WTC11 (cell line): ENCODE measurements around the gene TPX2. TPM values are rescaled to one million over a fixed set of nuclear protein-coding genes. Genes with fewer than 3 reads are reported as not detected.

Source experiments
- ATAC-seq: fragments of 200-7000 bp; cut with Tn5 transposase; 2 replicates; pipeline ENCODE4 v1.10.0; 2021; ENCODE audit warnings: mild to moderate bottlenecking, moderate library complexity
- CTCF ChIA-PET: fragments of 300-600 bp; sonication (Branson Sonifier 250); formaldehyde crosslinking; loops from one replicate; lab custom pipeline; 2021; ENCODE audit warnings: antibody characterized with exemption; lab: Charles Lee
- POLR2A ChIA-PET: fragments of 350-600 bp; sonication (Branson Sonifier 250); formaldehyde crosslinking; loops from one replicate; lab custom pipeline; 2021; ENCODE audit warnings: antibody characterized with exemption; lab: Charles Lee
- DNase-seq: peaks from one replicate; pipeline ENCODE4 v3.0.0; 2021; ENCODE audit warnings: low spot score
- H3K27ac Mint-ChIP-seq: 2 replicates; pipeline ENCODE4 v1.8.0; 2021; ENCODE audit warnings: mixed read lengths
- H3K27me3 Mint-ChIP-seq: 2 replicates; pipeline ENCODE4 v1.8.0; 2021; ENCODE audit warnings: low read depth, mild to moderate bottlenecking, moderate library complexity, mixed read lengths
- H3K36me3 Mint-ChIP-seq: 2 replicates; pipeline ENCODE4 v1.8.0; 2021; ENCODE audit warnings: mixed read lengths
- H3K4me1 Mint-ChIP-seq: 2 replicates; pipeline ENCODE4 v1.8.0; 2022; ENCODE audit warnings: mixed read lengths
- H3K4me3 Mint-ChIP-seq: 2 replicates; pipeline ENCODE4 v1.8.0; 2021; ENCODE audit warnings: mild to moderate bottlenecking, moderate library complexity, mixed read lengths
- H3K9me3 Mint-ChIP-seq: 2 replicates; pipeline ENCODE4 v1.8.0; 2021; ENCODE audit warnings: mixed read lengths
- E2F4 ChIP-seq: sonication (generic); formaldehyde crosslinking; IDR thresholded peaks from 2 replicates; pipeline ENCODE4 v1.8.1; 2022; ENCODE audit warnings: low read depth, mild to moderate bottlenecking, moderate library complexity, missing genetic modification reagents, borderline replicate concordance
- ELF4 ChIP-seq: sonication (generic); formaldehyde crosslinking; IDR thresholded peaks from 2 replicates; pipeline ENCODE4 v1.8.1; 2022; ENCODE audit warnings: low read depth, mild to moderate bottlenecking, moderate library complexity, missing genetic modification reagents
- EMX1 ChIP-seq: fragments of 250-450 bp; sonication (Bioruptor Pico); IDR thresholded peaks from 2 replicates; pipeline ENCODE4 v1.8.0; 2021; ENCODE audit warnings: mild to moderate bottlenecking
- ETV6 ChIP-seq: sonication (generic); formaldehyde crosslinking; IDR thresholded peaks from 2 replicates; pipeline ENCODE4 v1.8.1; 2022; ENCODE audit warnings: mild to moderate bottlenecking, missing genetic modification reagents
- FOXJ3 ChIP-seq: sonication (generic); formaldehyde crosslinking; IDR thresholded peaks from 2 replicates; pipeline ENCODE4 v1.9.0; 2021; ENCODE audit warnings: missing genetic modification reagents, mild to moderate bottlenecking, borderline replicate concordance
- GABPB1 ChIP-seq: sonication (generic); formaldehyde crosslinking; IDR thresholded peaks from 2 replicates; pipeline ENCODE4 v1.8.1; 2023; ENCODE audit warnings: mild to moderate bottlenecking, missing genetic modification reagents
- HMGA2 ChIP-seq: fragments of 250-450 bp; sonication (Bioruptor Pico); IDR thresholded peaks from 2 replicates; pipeline ENCODE4 v1.4.0; 2021; ENCODE audit warnings: mild to moderate bottlenecking, moderate library complexity
- JAZF1 ChIP-seq: fragments of 250-450 bp; sonication (Bioruptor Pico); IDR thresholded peaks from 2 replicates; pipeline ENCODE4 v1.9.0; 2021; ENCODE audit warnings: moderate library complexity, mild to moderate bottlenecking, inconsistent platforms
- KAT7 ChIP-seq: sonication (generic); formaldehyde crosslinking; IDR thresholded peaks from 2 replicates; pipeline ENCODE4 v1.8.1; 2023; ENCODE audit warnings: missing genetic modification reagents, mild to moderate bottlenecking, borderline replicate concordance
- MXD4 ChIP-seq: fragments of 250-450 bp; sonication (Bioruptor Pico); IDR thresholded peaks from 2 replicates; pipeline ENCODE4 v1.8.0; 2021; ENCODE audit warnings: mild to moderate bottlenecking, moderate library complexity, borderline replicate concordance
- NR1H2 ChIP-seq: sonication (generic); formaldehyde crosslinking; IDR thresholded peaks from 2 replicates; pipeline ENCODE4 v1.9.0; 2021; ENCODE audit warnings: mild to moderate bottlenecking, moderate library complexity, missing genetic modification reagents
- SMAD3 ChIP-seq: sonication (generic); formaldehyde crosslinking; IDR thresholded peaks from 2 replicates; pipeline ENCODE4 v1.8.0; 2022; ENCODE audit warnings: missing genetic modification reagents, mild to moderate bottlenecking, borderline replicate concordance
- SP1 ChIP-seq: sonication (generic); formaldehyde crosslinking; conservative IDR thresholded peaks from 2 replicates; pipeline ENCODE4 v1.8.1; 2022; ENCODE audit warnings: missing genetic modification reagents
- TCF7 ChIP-seq: sonication (generic); formaldehyde crosslinking; IDR thresholded peaks from 2 replicates; pipeline ENCODE4 v1.8.0; 2022; ENCODE audit warnings: mild to moderate bottlenecking, low read depth, missing genetic modification reagents, moderate library complexity
- TEAD1 ChIP-seq: sonication (generic); formaldehyde crosslinking; IDR thresholded peaks from 2 replicates; pipeline ENCODE4 v1.8.0; 2022; ENCODE audit warnings: mild to moderate bottlenecking, missing genetic modification reagents
- USF1 ChIP-seq: sonication (generic); formaldehyde crosslinking; IDR thresholded peaks from 2 replicates; pipeline ENCODE4 v1.8.0; 2022; ENCODE audit warnings: mild to moderate bottlenecking, missing genetic modification reagents
- USF2 ChIP-seq: sonication (generic); formaldehyde crosslinking; IDR thresholded peaks from 2 replicates; pipeline ENCODE4 v1.8.1; 2023; ENCODE audit warnings: mild to moderate bottlenecking, missing genetic modification reagents, moderate library complexity
- ZMAT4 ChIP-seq: fragments of 250-450 bp; sonication (Bioruptor Pico); IDR thresholded peaks from 2 replicates; pipeline ENCODE4 v1.9.0; 2021; ENCODE audit warnings: mild to moderate bottlenecking
- ZNF317 ChIP-seq: sonication (generic); formaldehyde crosslinking; IDR thresholded peaks from 2 replicates; pipeline ENCODE4 v1.8.1; 2023; ENCODE audit warnings: low read depth, mild to moderate bottlenecking, moderate library complexity, missing genetic modification reagents, borderline replicate concordance
- ZNF396 ChIP-seq: fragments of 250-450 bp; sonication (Bioruptor Pico); IDR thresholded peaks from 2 replicates; pipeline ENCODE4 v1.8.0; 2021; ENCODE audit warnings: mild to moderate bottlenecking, moderate library complexity, borderline replicate concordance
- total RNA-seq: library from RNA; stranded (reverse); gene quantifications from 3 replicates; pipeline ENCODE4 v1.2.3, GENCODE V29; 2021
- TF ChIP-seq, protein P1 (sequence below): sonication (generic); formaldehyde crosslinking; IDR thresholded peaks from 2 replicates; pipeline ENCODE4 v1.8.1; 2022; ENCODE audit warnings: mild to moderate bottlenecking, moderate library complexity, missing genetic modification reagents

Gene TPX2
- total RNA-seq, 1 experiment from 2014 or later = 123 TPM

GRCh38 chr20:31694842-31695593, 44.1 kb upstream of the TPX2 start (continued):
- no peak for TF ChIP-seq TCF7
- TF ChIP-seq USF2 (CRISPR knock-in tag) = no peak
- TF ChIP-seq JAZF1 (CRISPR knock-in tag) = no peak
- no peak for TF ChIP-seq ZMAT4 (CRISPR knock-in tag)
- TF ChIP-seq NR1H2 (CRISPR knock-in tag) = no peak
- no peak for TF ChIP-seq ETV6 (CRISPR knock-in tag)

DNA sequence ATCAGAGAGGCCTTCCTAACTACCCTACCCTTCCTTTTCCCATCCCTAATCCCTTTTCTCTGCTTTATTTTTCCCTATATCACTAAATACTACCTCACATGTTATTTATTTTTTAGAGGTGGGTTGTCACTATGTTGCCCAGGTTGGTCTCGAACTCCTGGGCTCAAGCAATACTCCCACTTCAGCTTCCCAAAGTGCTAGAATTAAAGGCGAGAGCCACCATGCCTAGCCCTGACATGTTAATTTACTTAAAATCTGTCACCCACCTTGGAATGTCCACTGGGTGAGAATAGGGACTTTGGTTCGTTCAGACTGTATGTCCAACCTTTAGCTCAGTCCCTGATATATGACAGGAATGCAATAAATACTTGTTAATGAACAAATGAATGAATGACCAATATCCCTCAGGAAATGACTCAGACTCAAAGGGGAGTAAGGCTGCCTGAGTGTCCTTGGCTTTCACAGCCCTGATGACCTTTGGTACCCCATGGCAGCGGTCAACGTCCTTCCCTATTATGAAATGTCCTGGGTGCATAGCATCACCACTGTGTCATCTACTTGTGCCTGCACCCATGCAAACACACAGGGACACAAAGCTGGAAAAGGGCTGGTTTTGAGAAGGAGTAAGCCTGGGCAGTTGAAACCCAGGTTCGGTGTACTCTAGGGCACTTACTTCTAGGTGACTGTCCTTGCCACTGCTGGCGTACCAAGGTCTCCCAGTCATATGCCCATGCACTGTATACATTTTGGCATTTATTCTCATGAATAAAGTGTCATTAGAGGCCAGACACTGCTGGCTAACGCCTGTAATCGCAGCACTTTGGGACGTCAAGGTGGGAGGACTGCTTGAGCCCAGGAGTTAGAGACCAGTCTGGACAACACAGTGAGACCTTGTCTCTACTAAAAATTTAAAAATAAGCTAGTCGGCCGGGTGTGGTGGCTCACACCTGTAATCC, 43.0 kb upstream of the TPX2 start:
- DNase-seq (no peak), ATAC-seq (no peak)
- Mint-ChIP-seq H3K4me3 (no peak overlapping the region), H3K27me3 (no peaks in the 10 kb centered on the region), H3K9me3 (no peaks in the 10 kb centered on the region), H3K36me3 (peaks cover 8% of the 10 kb centered on the region; the same call in 1 of the 2 replicates), H3K27ac (peak overlapping the region; percentile 16), H3K4me1 (peaks cover 66% of the 10 kb centered on the region)
- no peak for TF ChIP-seq ELF4 (CRISPR knock-in tag)
- no peak for TF ChIP-seq ZNF317 (CRISPR knock-in tag)
- no peak for TF ChIP-seq ZNF396 (CRISPR knock-in tag)
- peak; percentile 98 for TF ChIP-seq GABPB1 (CRISPR knock-in tag)
- no peak for TF ChIP-seq TEAD1
- TF ChIP-seq, protein P1, sequence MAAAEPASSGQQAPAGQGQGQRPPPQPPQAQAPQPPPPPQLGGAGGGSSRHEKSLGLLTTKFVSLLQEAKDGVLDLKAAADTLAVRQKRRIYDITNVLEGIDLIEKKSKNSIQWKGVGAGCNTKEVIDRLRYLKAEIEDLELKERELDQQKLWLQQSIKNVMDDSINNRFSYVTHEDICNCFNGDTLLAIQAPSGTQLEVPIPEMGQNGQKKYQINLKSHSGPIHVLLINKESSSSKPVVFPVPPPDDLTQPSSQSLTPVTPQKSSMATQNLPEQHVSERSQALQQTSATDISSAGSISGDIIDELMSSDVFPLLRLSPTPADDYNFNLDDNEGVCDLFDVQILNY (CRISPR knock-in tag) = no peak
- TF ChIP-seq ETV6 (CRISPR knock-in tag) = no peak
- TF ChIP-seq MXD4 (CRISPR knock-in tag) = no peak
- CTCF ChIA-PET = interaction anchor here (0.6 to 6.4 kb wide), 11 partner anchors 8 to 150 kb away, joined by 3 to 61 read pairs (median 5); partner anchors contain the start of gene BCL2L1
- POLR2A ChIA-PET = interaction anchor here (0.9 kb wide), 1 partner anchor 35 kb away, joined by 3 read pairs; no protein-coding TSS in a partner anchor

DNA sequence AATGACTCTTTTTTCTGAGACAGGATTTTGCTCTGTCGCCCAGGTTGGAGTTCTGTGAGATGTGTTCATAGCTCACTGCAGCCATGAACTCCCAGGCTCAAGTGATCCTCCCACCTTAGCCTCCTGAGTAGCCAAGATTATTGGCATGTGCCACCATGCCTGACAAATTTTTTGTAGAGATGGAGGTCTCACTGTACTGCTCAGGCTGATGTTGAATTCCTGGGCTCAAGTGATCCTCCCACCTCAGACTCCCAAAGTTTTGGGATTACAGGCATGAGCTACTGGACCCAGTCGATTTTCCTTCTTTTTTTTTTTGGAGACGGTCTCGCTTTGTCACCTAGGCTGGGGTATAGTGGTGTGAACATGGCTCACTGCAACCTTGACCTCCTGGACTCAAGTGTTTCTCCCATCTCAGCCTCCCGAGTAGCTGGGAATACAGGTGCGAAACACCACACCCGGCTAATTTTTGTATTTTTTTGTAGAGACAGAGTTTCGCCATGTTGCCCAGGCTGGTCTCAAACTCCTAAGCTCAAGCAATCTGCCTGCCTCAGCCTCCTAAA, 40.8 kb upstream of the TPX2 start:
- peaks cover 55% of the 10 kb centered on the region for H3K4me1 Mint-ChIP-seq
- H3K9me3 Mint-ChIP-seq = no peaks in the 10 kb centered on the region
- ChIA-PET CTCF (interaction anchor here (1.1 to 3.2 kb wide), 5 partner anchors 26 to 136 kb away, joined by 3 to 15 read pairs (median 6); no protein-coding TSS in a partner anchor), POLR2A (no interaction called here)
- no peak overlapping the region for H3K4me3 Mint-ChIP-seq
- ATAC-seq (no peak), DNase-seq (no peak)
- H3K27ac Mint-ChIP-seq = peak overlapping the region; percentile 69; the same call in 1 of the 2 replicates
- TF ChIP-seq USF1 (CRISPR knock-in tag) (no peak), HMGA2 (CRISPR knock-in tag) (no peak), FOXJ3 (CRISPR knock-in tag) (no peak), E2F4 (CRISPR knock-in tag) (no peak), SP1 (no peak), SMAD3 (CRISPR knock-in tag) (no peak), EMX1 (CRISPR knock-in tag) (no peak), ZMAT4 (CRISPR knock-in tag) (no peak), KAT7 (CRISPR knock-in tag) (no peak)
- H3K27me3 Mint-ChIP-seq = no peaks in the 10 kb centered on the region
- H3K36me3 Mint-ChIP-seq = peaks cover 8% of the 10 kb centered on the region; the same call in 1 of the 2 replicates
